ENCODE measurements around the gene JPH2. TPM values are rescaled to one million over a fixed set of nuclear protein-coding genes. Genes with fewer than 3 reads are reported as not detected.

Gene JPH2
- total and polyA plus RNA-seq, 4 donors: 0.09 to 1.3 (median 0.17) TPM; not detected in 1

DNA sequence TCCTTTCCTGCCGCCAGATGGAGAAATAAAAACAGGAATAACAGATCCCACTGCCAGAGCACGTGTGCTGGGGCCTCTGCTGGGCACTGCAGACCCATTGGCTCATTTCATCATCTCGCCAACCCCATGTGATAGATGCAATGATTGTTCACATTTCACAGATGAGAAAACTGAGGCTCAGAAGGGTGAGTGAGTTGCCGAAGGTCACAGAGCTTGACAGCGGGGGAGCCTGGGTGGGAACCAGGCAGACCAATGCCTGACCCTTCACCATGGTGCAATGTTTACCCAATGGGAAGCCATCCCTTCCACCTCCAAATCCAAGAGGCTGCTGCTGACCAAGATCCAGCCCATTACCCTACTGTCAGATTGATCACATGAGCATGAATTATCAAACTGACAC is 105.1 kb downstream of the JPH2 start:
- Histone ChIP-seq H3K27ac (ENCODE audit: low read depth in 1 of 2, low read length in 2 of 2) (no peak overlapping the region), H3K27me3 (ENCODE audit: control insufficient read depth in 4 of 4, insufficient read depth in 4 of 4, low read length in 3 of 4) (no peaks in the 10 kb centered on the region), H3K4me1 (ENCODE audit: control insufficient read depth in 4 of 4, insufficient read depth in 4 of 4, low read length in 3 of 4) (no peaks in the 10 kb centered on the region), H3K9ac (ENCODE audit: low read depth in 1 of 2, low read length in 2 of 2) (no peak overlapping the region), H3K9me3 (ENCODE audit: control insufficient read depth in 4 of 4, low read length in 3 of 4) (no peaks in the 10 kb centered on the region), H3K36me3 (ENCODE audit: control insufficient read depth in 4 of 4, insufficient read depth in 3 of 4, low read depth in 1 of 4, low read length in 3 of 4) (no peaks in the 10 kb centered on the region), H3K4me3 (ENCODE audit: low read depth in 1 of 3, low read length in 3 of 3) (no peak overlapping the region)
- no peak for DNase-seq (ENCODE audit: low spot score)
- WGBS: 78% methylated on average over 5 of the region's 5 CpGs
- TF ChIP-seq JUND (IDR thresholded peaks at IDR 0.05) (no peak), FOXA2 (IDR thresholded peaks at IDR 0.05) (no peak), GABPA (IDR thresholded peaks at IDR 0.05 in 1 of 2, conservative IDR thresholded peaks at IDR 0.05 in 1 of 2) (no peak), MAX (IDR thresholded peaks at IDR 0.05) (no peak), EGR1 (IDR thresholded peaks at IDR 0.05; ENCODE audit: low read depth in 2 of 2) (no peak), HNF4A (conservative IDR thresholded peaks at IDR 0.05) (no peak), RXRA (IDR thresholded peaks at IDR 0.05) (no peak), HNF4G (IDR thresholded peaks at IDR 0.05) (no peak), TAF1 (conservative IDR thresholded peaks at IDR 0.05) (no peak), YY1 (IDR thresholded peaks at IDR 0.05) (no peak), RAD21 (IDR thresholded peaks at IDR 0.05) (no peak), FOXA1 (IDR thresholded peaks at IDR 0.05) (no peak), ATF3 (IDR thresholded peaks at IDR 0.05) (no peak), SP1 (IDR thresholded peaks at IDR 0.05) (no peak), NR2F2 (IDR thresholded peaks at IDR 0.05) (no peak)
- TF ChIP-seq, protein P1, sequence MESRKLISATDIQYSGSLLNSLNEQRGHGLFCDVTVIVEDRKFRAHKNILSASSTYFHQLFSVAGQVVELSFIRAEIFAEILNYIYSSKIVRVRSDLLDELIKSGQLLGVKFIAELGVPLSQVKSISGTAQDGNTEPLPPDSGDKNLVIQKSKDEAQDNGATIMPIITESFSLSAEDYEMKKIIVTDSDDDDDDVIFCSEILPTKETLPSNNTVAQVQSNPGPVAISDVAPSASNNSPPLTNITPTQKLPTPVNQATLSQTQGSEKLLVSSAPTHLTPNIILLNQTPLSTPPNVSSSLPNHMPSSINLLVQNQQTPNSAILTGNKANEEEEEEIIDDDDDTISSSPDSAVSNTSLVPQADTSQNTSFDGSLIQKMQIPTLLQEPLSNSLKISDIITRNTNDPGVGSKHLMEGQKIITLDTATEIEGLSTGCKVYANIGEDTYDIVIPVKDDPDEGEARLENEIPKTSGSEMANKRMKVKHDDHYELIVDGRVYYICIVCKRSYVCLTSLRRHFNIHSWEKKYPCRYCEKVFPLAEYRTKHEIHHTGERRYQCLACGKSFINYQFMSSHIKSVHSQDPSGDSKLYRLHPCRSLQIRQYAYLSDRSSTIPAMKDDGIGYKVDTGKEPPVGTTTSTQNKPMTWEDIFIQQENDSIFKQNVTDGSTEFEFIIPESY (IDR thresholded peaks at IDR 0.05): no peak
- TF ChIP-seq, protein P2, sequence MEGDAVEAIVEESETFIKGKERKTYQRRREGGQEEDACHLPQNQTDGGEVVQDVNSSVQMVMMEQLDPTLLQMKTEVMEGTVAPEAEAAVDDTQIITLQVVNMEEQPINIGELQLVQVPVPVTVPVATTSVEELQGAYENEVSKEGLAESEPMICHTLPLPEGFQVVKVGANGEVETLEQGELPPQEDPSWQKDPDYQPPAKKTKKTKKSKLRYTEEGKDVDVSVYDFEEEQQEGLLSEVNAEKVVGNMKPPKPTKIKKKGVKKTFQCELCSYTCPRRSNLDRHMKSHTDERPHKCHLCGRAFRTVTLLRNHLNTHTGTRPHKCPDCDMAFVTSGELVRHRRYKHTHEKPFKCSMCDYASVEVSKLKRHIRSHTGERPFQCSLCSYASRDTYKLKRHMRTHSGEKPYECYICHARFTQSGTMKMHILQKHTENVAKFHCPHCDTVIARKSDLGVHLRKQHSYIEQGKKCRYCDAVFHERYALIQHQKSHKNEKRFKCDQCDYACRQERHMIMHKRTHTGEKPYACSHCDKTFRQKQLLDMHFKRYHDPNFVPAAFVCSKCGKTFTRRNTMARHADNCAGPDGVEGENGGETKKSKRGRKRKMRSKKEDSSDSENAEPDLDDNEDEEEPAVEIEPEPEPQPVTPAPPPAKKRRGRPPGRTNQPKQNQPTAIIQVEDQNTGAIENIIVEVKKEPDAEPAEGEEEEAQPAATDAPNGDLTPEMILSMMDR (IDR thresholded peaks at IDR 0.05; ENCODE audit: low read depth, low read length, missing input control): no peak
- TF ChIP-seq, protein P3, sequence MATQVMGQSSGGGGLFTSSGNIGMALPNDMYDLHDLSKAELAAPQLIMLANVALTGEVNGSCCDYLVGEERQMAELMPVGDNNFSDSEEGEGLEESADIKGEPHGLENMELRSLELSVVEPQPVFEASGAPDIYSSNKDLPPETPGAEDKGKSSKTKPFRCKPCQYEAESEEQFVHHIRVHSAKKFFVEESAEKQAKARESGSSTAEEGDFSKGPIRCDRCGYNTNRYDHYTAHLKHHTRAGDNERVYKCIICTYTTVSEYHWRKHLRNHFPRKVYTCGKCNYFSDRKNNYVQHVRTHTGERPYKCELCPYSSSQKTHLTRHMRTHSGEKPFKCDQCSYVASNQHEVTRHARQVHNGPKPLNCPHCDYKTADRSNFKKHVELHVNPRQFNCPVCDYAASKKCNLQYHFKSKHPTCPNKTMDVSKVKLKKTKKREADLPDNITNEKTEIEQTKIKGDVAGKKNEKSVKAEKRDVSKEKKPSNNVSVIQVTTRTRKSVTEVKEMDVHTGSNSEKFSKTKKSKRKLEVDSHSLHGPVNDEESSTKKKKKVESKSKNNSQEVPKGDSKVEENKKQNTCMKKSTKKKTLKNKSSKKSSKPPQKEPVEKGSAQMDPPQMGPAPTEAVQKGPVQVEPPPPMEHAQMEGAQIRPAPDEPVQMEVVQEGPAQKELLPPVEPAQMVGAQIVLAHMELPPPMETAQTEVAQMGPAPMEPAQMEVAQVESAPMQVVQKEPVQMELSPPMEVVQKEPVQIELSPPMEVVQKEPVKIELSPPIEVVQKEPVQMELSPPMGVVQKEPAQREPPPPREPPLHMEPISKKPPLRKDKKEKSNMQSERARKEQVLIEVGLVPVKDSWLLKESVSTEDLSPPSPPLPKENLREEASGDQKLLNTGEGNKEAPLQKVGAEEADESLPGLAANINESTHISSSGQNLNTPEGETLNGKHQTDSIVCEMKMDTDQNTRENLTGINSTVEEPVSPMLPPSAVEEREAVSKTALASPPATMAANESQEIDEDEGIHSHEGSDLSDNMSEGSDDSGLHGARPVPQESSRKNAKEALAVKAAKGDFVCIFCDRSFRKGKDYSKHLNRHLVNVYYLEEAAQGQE (IDR thresholded peaks at IDR 0.05): no peak
